CD14-positive monocyte (primary cell): ENCODE measurements around the gene CSPG5. TPM values are rescaled to one million over a fixed set of nuclear protein-coding genes. Genes with fewer than 3 reads are reported as not detected.
A peak's percentile ranks its signal among the peaks of the same experiment; 100 is the strongest.

Experiments used
- DNase-seq, 3 donors: peaks; one replicate each; pipeline ENCODE4 v3.0.0-alpha.2; 2011 to 2022
- H2AFZ ChIP-seq: 2 replicates; pipeline ENCODE4 v1.6.0; 2012; ENCODE audit warnings: mild to moderate bottlenecking, low read depth, low read length, inconsistent platforms; ENCODE audit not compliant: insufficient read depth, poor library complexity, severe bottlenecking
- H3K27ac ChIP-seq, 2 donors: 1 replicate in 1 of 2; 2 replicates in 1 of 2; pipeline ENCODE4 v1.5.1; 2012 to 2013; ENCODE audit warnings: low read length in 2 of 2, control low read depth in 1 of 2, inconsistent platforms in 1 of 2, low read depth in 1 of 2, mild to moderate bottlenecking in 1 of 2
- H3K27me3 ChIP-seq, 2 donors: one replicate each; pipeline versions ENCODE4 v1.6.0 to v1.6.1; 2011 to 2013; ENCODE audit warnings: low read length in 2 of 2; ENCODE audit not compliant: control insufficient read depth in 2 of 2, insufficient read depth in 2 of 2
- H3K36me3 ChIP-seq, 2 donors: replicated peaks in 1 of 2; 1 replicate in 1 of 2; 2 replicates in 1 of 2; pipeline versions ENCODE4 v1.5.1 to v1.6.1; 2012 to 2013; ENCODE audit warnings: low read length in 2 of 2, control low read depth in 1 of 2, inconsistent platforms in 1 of 2, mild to moderate bottlenecking in 1 of 2; ENCODE audit not compliant: insufficient read depth in 2 of 2, control insufficient read depth in 1 of 2
- H3K4me1 ChIP-seq, 2 donors: 1 replicate in 1 of 2; 2 replicates in 1 of 2; pipeline versions ENCODE4 v1.5.1 to v1.6.1; 2012 to 2013; ENCODE audit warnings: low read length in 2 of 2, control low read depth in 1 of 2, inconsistent platforms in 1 of 2, mild to moderate bottlenecking in 1 of 2, moderate library complexity in 1 of 2; ENCODE audit not compliant: insufficient read depth in 2 of 2, control insufficient read depth in 1 of 2
- H3K4me2 ChIP-seq: replicated peaks from 2 replicates; pipeline ENCODE3; 2012; ENCODE audit warnings: low read length, moderate library complexity, mild to moderate bottlenecking; ENCODE audit not compliant: poor library complexity, severe bottlenecking; ENCODE audit errors: extremely low read depth
- H3K4me3 ChIP-seq, 3 experiments: fragments of 200-600 bp in 1 of 3; sonication (generic) in 1 of 3; replicated peaks in 1 of 3; 1 replicate in 2 of 3; 2 replicates in 1 of 3; pipeline ENCODE4 v1.5.1; 2011 to 2013; ENCODE audit warnings: low read length in 3 of 3, mild to moderate bottlenecking in 3 of 3, control low read depth in 2 of 3, low read depth in 2 of 3, inconsistent platforms in 1 of 3, moderate library complexity in 1 of 3
- H3K79me2 ChIP-seq: 2 replicates; pipeline ENCODE4 v1.6.0; 2012; ENCODE audit warnings: mild to moderate bottlenecking, control low read depth, inconsistent platforms, low read length, moderate library complexity; ENCODE audit not compliant: insufficient read depth
- H3K9ac ChIP-seq: 2 replicates; pipeline ENCODE4 v1.6.0; 2017; ENCODE audit warnings: low read length, mild to moderate bottlenecking; ENCODE audit not compliant: insufficient read depth, poor library complexity, severe bottlenecking
- H3K9me3 ChIP-seq, 2 donors: replicated peaks in 1 of 2; 1 replicate in 1 of 2; 2 replicates in 1 of 2; pipeline versions ENCODE4 v1.5.1 to v1.6.1; 2012 to 2013; ENCODE audit warnings: low read length in 2 of 2, control low read depth in 1 of 2; ENCODE audit not compliant: control insufficient read depth in 1 of 2, insufficient read depth in 1 of 2
- H4K20me1 ChIP-seq: 2 replicates; pipeline ENCODE4 v1.6.0; 2012; ENCODE audit warnings: mild to moderate bottlenecking, low read length, control low read depth, moderate library complexity; ENCODE audit not compliant: insufficient read depth
- H3K27ac Mint-ChIP-seq, 7 donors: one replicate each; pipeline ENCODE4 v1.8.0; 2020; ENCODE audit warnings: mild to moderate bottlenecking in 7 of 7, mixed read lengths in 7 of 7, moderate library complexity in 6 of 7, inconsistent platforms in 2 of 7
- H3K27me3 Mint-ChIP-seq, 3 donors: one replicate each; pipeline ENCODE4 v1.8.0; 2021 to 2022; ENCODE audit warnings: low read depth in 3 of 3, mild to moderate bottlenecking in 3 of 3, mixed read lengths in 3 of 3, moderate library complexity in 3 of 3, inconsistent platforms in 1 of 3
- H3K36me3 Mint-ChIP-seq, 2 donors: one replicate each; pipeline ENCODE4 v1.8.0; 2020; ENCODE audit warnings: mixed read lengths in 2 of 2, inconsistent platforms in 1 of 2, mild to moderate bottlenecking in 1 of 2
- H3K4me1 Mint-ChIP-seq: one replicate; pipeline ENCODE4 v1.8.0; 2020; ENCODE audit warnings: mild to moderate bottlenecking, mixed read lengths
- H3K4me3 Mint-ChIP-seq, 2 donors: one replicate each; pipeline ENCODE4 v1.8.0; 2020; ENCODE audit warnings: mild to moderate bottlenecking in 2 of 2, mixed read lengths in 2 of 2, moderate library complexity in 1 of 2
- H3K9me3 Mint-ChIP-seq, 7 donors: one replicate each; pipeline ENCODE4 v1.8.0; 2020 to 2022; ENCODE audit warnings: mixed read lengths in 7 of 7, mild to moderate bottlenecking in 6 of 7, moderate library complexity in 6 of 7, inconsistent platforms in 2 of 7
- CTCF ChIP-seq: fragments of 200-600 bp; IDR thresholded peaks from one replicate; pipeline ENCODE4 v1.8.0; 2022; ENCODE audit warnings: antibody characterized with exemption, mild to moderate bottlenecking
- WGBS: methylation state at CpG from one replicate; pipeline ENCODE4 v1.1.5; 2013; ENCODE audit warnings: missing lambda C conversion rate; ENCODE audit not compliant: insufficient coverage; 5-methylcytosine and 5-hydroxymethylcytosine counted together
- intact Hi-C, 2 donors: fragments of 100-400 bp; cut with micrococcal nuclease; formaldehyde crosslinking; loops; one replicate each; pipeline versions ENCODE4 v1.15.0 to v1.15.1; 2023
- polyA plus RNA-seq, 3 donors: library from polyadenylated mRNA; depleted of rRNA in 1 of 3; unstranded in 2 of 3; stranded (reverse) in 1 of 3; fragments of 300-500 nt in 2 of 3; fragments of >200 nt in 1 of 3; fragmentation: Illumina TruSeq in 2 of 3; gene quantifications; 1 replicate in 2 of 3; 2 replicates in 1 of 3; pipeline ENCODE4 v1.2.3, GENCODE V29; 2012 to 2021

CSPG5 gene
- polyA plus RNA-seq, 3 donors: not detected

- intact Hi-C loops: no loop called here
- no peak for TF ChIP-seq CTCF
- no peak for DNase-seq
- peaks cover 0 to 6% (median 0%) of the 10 kb centered on the region in 7 donors for H3K9me3 Mint-ChIP-seq
- peaks cover 25 to 43% (median 26%) of the 10 kb centered on the region in 3 donors for H3K27me3 Mint-ChIP-seq
- Histone ChIP-seq H3K9ac (no peak overlapping the region), H3K4me3 (no peak overlapping the region), H4K20me1 (no peaks in the 10 kb centered on the region), H3K27me3 (peaks cover 0 to 29% of the 10 kb centered on the region in 2 donors), H3K4me1 (peaks cover 0 to 4% of the 10 kb centered on the region in 2 donors), H3K36me3 (no peaks in the 10 kb centered on the region), H3K27ac (no peak overlapping the region), H3K9me3 (no peaks in the 10 kb centered on the region), H3K4me2 (no peak overlapping the region), H3K79me2 (no peaks in the 10 kb centered on the region), H2AFZ (no peak overlapping the region)
- H3K36me3 Mint-ChIP-seq: no peaks in the 10 kb centered on the region
- H3K4me1 Mint-ChIP-seq: peaks cover 5% of the 10 kb centered on the region
- H3K4me3 Mint-ChIP-seq: peak overlapping the region in 1 of 2 donors; percentile 30
- no peak overlapping the region for H3K27ac Mint-ChIP-seq
- WGBS: 96% methylated on average over 7 of the region's 10 CpGs
Measured at GRCh38 chr3:47571391-47572175, 7.1 kb downstream of the CSPG5 start.

GRCh38 chr3:47568901-47569300 lies 9.8 kb downstream of the CSPG5 start:
- no peak for DNase-seq
- Histone ChIP-seq H3K79me2 (no peaks in the 10 kb centered on the region), H3K9ac (no peak overlapping the region), H3K4me2 (no peak overlapping the region), H3K4me3 (no peak overlapping the region), H3K9me3 (no peaks in the 10 kb centered on the region), H4K20me1 (no peaks in the 10 kb centered on the region), H2AFZ (no peak overlapping the region), H3K27ac (no peak overlapping the region), H3K27me3 (peaks cover 0 to 13% of the 10 kb centered on the region in 2 donors), H3K4me1 (peaks cover 0 to 4% of the 10 kb centered on the region in 2 donors), H3K36me3 (no peaks in the 10 kb centered on the region)
- H3K27me3 Mint-ChIP-seq: peaks cover 7 to 20% (median 16%) of the 10 kb centered on the region in 3 donors
- H3K27ac Mint-ChIP-seq: no peak overlapping the region
- no peak for TF ChIP-seq CTCF
- no peak overlapping the region for H3K4me3 Mint-ChIP-seq
- H3K36me3 Mint-ChIP-seq: no peaks in the 10 kb centered on the region
- intact Hi-C loops: no loop called here
- H3K4me1 Mint-ChIP-seq: peaks cover 5% of the 10 kb centered on the region
- 99% methylated on average over 6 of the region's 6 CpGs for WGBS
- peaks cover 0 to 3% (median 0%) of the 10 kb centered on the region in 7 donors for H3K9me3 Mint-ChIP-seq
